HEK293 (cell line): Measurements from ENCODE around the gene LRRC10B.

Experiments
- CTCF ChIA-PET: fragments of 350-600 bp; formaldehyde crosslinking; extraction: SDS; loops from one replicate; lab custom pipeline; 2021; ENCODE audit warnings: antibody characterized with exemption; lab: Yijun Ruan, JAX
- POLR2A ChIA-PET: fragments of 300-600 bp; formaldehyde crosslinking; extraction: SDS; loops from one replicate; lab custom pipeline; 2020; ENCODE audit warnings: antibody characterized with exemption, inconsistent platforms; lab: Yijun Ruan, JAX
- H3K27ac ChIP-seq: fragments of 200-500 bp; sonication (Bioruptor generic); 2 replicates; pipeline ENCODE4 v1.5.1; 2014; ENCODE audit warnings: low read depth, low read length, control low read depth, inconsistent platforms; ENCODE audit errors: extremely low read depth
- H3K36me3 ChIP-seq, 2 experiments: fragments of 200-500 bp in 1 of 2; sonication (Bioruptor generic) in 1 of 2; 1 replicate in 1 of 2; 2 replicates in 1 of 2; pipeline ENCODE4 v1.5.1; 2014 to 2017; ENCODE audit warnings: inconsistent platforms in 2 of 2, low read length in 2 of 2; ENCODE audit not compliant: control insufficient read depth in 2 of 2, insufficient read depth in 1 of 2
- H3K4me1 ChIP-seq: fragments of 200-500 bp; sonication (Bioruptor generic); 2 replicates; pipeline ENCODE4 v1.5.1; 2014; ENCODE audit warnings: mild to moderate bottlenecking, low read length, inconsistent platforms; ENCODE audit not compliant: control insufficient read depth, insufficient read depth
- H3K4me3 ChIP-seq: 2 replicates; pipeline ENCODE4 v1.5.1; 2011; ENCODE audit warnings: low read depth, mild to moderate bottlenecking, control low read depth, low read length, moderate library complexity
- H3K9me3 ChIP-seq: fragments of 200-500 bp; sonication (Bioruptor generic); 2 replicates; pipeline ENCODE4 v1.5.1; 2014; ENCODE audit warnings: low read depth, low read length, inconsistent platforms; ENCODE audit not compliant: control insufficient read depth, insufficient read depth
- ATF2 ChIP-seq: fragments of 450-650 bp; formaldehyde crosslinking; IDR thresholded peaks from 2 replicates; pipeline ENCODE4 v1.5.1; 2016; ENCODE audit warnings: missing biosample characterization, missing genetic modification characterization, low read depth
- ELK4 ChIP-seq: IDR thresholded peaks from 2 replicates; pipeline ENCODE4 v1.6.1; 2011; ENCODE audit warnings: mild to moderate bottlenecking, low read depth, low read length, borderline replicate concordance
- KLF9 ChIP-seq: fragments of 450-650 bp; formaldehyde crosslinking; IDR thresholded peaks from 2 replicates; pipeline ENCODE4 v1.5.1; 2016; ENCODE audit warnings: missing biosample characterization, missing genetic modification characterization, low read depth
- PRDM10 ChIP-seq: fragments of 450-650 bp; formaldehyde crosslinking; IDR thresholded peaks from 2 replicates; pipeline ENCODE4 v1.5.1; 2016; ENCODE audit warnings: missing biosample characterization, missing genetic modification characterization
- TCF7L2 ChIP-seq: IDR thresholded peaks from 2 replicates; pipeline ENCODE4 v1.6.1; 2011; ENCODE audit warnings: low read depth, mild to moderate bottlenecking, inconsistent platforms, low read length, moderate library complexity, borderline replicate concordance
- ZBTB21 ChIP-seq: fragments of 450-650 bp; formaldehyde crosslinking; IDR thresholded peaks from 2 replicates; pipeline ENCODE4 v1.5.1; 2017; ENCODE audit warnings: missing biosample characterization, missing genetic modification characterization
- ZBTB26 ChIP-seq: fragments of 450-650 bp; formaldehyde crosslinking; optimal IDR thresholded peaks from 2 replicates; pipeline ENCODE3; 2016; ENCODE audit warnings: missing biosample characterization, mild to moderate bottlenecking, missing genetic modification characterization
- ZBTB8A ChIP-seq: fragments of 450-650 bp; formaldehyde crosslinking; IDR thresholded peaks from 2 replicates; pipeline ENCODE4 v1.5.1; 2016; ENCODE audit warnings: missing biosample characterization, missing genetic modification characterization
- ZFHX2 ChIP-seq: fragments of 450-650 bp; formaldehyde crosslinking; conservative IDR thresholded peaks from 2 replicates; pipeline ENCODE4 v1.5.1; 2016; ENCODE audit warnings: missing biosample characterization, missing genetic modification characterization
- ZIC2 ChIP-seq: fragments of 450-650 bp; formaldehyde crosslinking; IDR thresholded peaks from 2 replicates; pipeline ENCODE4 v1.5.1; 2016; ENCODE audit warnings: missing biosample characterization, missing genetic modification characterization
- ZNF16 ChIP-seq: fragments of 450-650 bp; formaldehyde crosslinking; IDR thresholded peaks from 2 replicates; pipeline ENCODE4 v1.5.1; 2016; ENCODE audit warnings: low read depth, missing biosample characterization, missing genetic modification characterization
- ZNF324 ChIP-seq: fragments of 450-650 bp; formaldehyde crosslinking; IDR thresholded peaks from 2 replicates; pipeline ENCODE4 v1.5.1; 2016; ENCODE audit warnings: missing biosample characterization, missing genetic modification characterization
- ZNF362 ChIP-seq: fragments of 450-650 bp; formaldehyde crosslinking; IDR thresholded peaks from 2 replicates; pipeline ENCODE4 v1.5.1; 2016; ENCODE audit warnings: missing biosample characterization, missing genetic modification characterization
- ZNF37A ChIP-seq: fragments of 450-650 bp; IDR thresholded peaks from 2 replicates; pipeline ENCODE4 v1.5.1; 2018; ENCODE audit warnings: missing biosample characterization, missing genetic modification characterization
- ZNF488 ChIP-seq: fragments of 450-650 bp; formaldehyde crosslinking; IDR thresholded peaks from 2 replicates; pipeline ENCODE4 v1.5.1; 2016; ENCODE audit warnings: missing biosample characterization, missing genetic modification characterization
- ZNF530 ChIP-seq: fragments of 450-650 bp; formaldehyde crosslinking; IDR thresholded peaks from 2 replicates; pipeline ENCODE4 v1.5.1; 2016; ENCODE audit warnings: low read depth, missing biosample characterization, missing genetic modification characterization
- ZNF600 ChIP-seq: fragments of 450-650 bp; formaldehyde crosslinking; IDR thresholded peaks from 2 replicates; pipeline ENCODE4 v1.5.1; 2016; ENCODE audit warnings: missing biosample characterization, missing genetic modification characterization
- ZNF623 ChIP-seq: fragments of 450-650 bp; formaldehyde crosslinking; IDR thresholded peaks from 2 replicates; pipeline ENCODE4 v1.5.1; 2016; ENCODE audit warnings: missing biosample characterization, missing genetic modification characterization

Gene LRRC10B

GRCh38 chr11:61507962-61508861 lies at the start of gene LRRC10B (continued):
- no peak for TF ChIP-seq ZNF324
- TF ChIP-seq ZNF16 (tag by site-specific recombination) = no peak
- peak; percentile 39; the same call in 1 of the 2 replicates for TF ChIP-seq ZBTB8A (tag by site-specific recombination)
- TF ChIP-seq ZBTB26 = no peak
- TF ChIP-seq ZNF488 (tag by site-specific recombination) = no peak
- TF ChIP-seq ATF2 = no peak
- TF ChIP-seq TCF7L2 = peak; percentile 97
- no peak for TF ChIP-seq ELK4
- TF ChIP-seq ZNF600 = peak; percentile 29; the same call in 1 of the 2 replicates
- peak; percentile 60 for TF ChIP-seq PRDM10
- peak; percentile 81 for TF ChIP-seq ZIC2 (tag by site-specific recombination)
- TF ChIP-seq KLF9 = peak; percentile 67; the same call in 1 of the 2 replicates

GRCh38 chr11:61460474-61460881 lies 48.1 kb upstream of the LRRC10B start:
- ChIA-PET CTCF (interaction anchor here (1.6 to 3.9 kb wide), 2 partner anchors 14 to 56 kb away, joined by 7 to 14 read pairs; no protein-coding TSS in a partner anchor), POLR2A (interaction anchor here (0.7 kb wide), 1 partner anchor 990 kb away, joined by 3 read pairs; no protein-coding TSS in a partner anchor)
- no peaks in the 10 kb centered on the region for H3K4me1 ChIP-seq
- H3K36me3 ChIP-seq = peaks cover 0 to 1% of the 10 kb centered on the region in 2 experiments; a peak in 2 of 3 replicates
- H3K27ac ChIP-seq = no peak overlapping the region
- H3K4me3 ChIP-seq = no peak overlapping the region
- no peaks in the 10 kb centered on the region for H3K9me3 ChIP-seq
- TF ChIP-seq ZFHX2 (tag by site-specific recombination) (0 out of 2 replicates have a peak, but pooled peaks have one; percentile 9), ZNF362 (tag by site-specific recombination) (no peak), ZNF37A (no peak), ZNF623 (tag by site-specific recombination) (no peak), ZBTB21 (no peak), ZNF530 (tag by site-specific recombination) (no peak), ZIC2 (tag by site-specific recombination) (0 out of 2 replicates have a peak, but pooled peaks have one; percentile 8)
